ENCODE results near the gene WDR86.

Gene WDR86

GRCh38 chr7:151425670-151426440 is 16.0 kb upstream of the WDR86 start:
- FAIRE-seq (no peak), DNase-seq (ENCODE audit: insufficient read length) (no peak)
- TF ChIP-seq POLR2A (IDR thresholded peaks at IDR 0.05; ENCODE audit: low read depth, low read length), result no peak
- TF ChIP-seq POLR2AphosphoS5 (IDR thresholded peaks at IDR 0.05; ENCODE audit: low read depth, low read length), result no peak
- TF ChIP-seq TAF1 (IDR thresholded peaks at IDR 0.05; ENCODE audit: borderline replicate concordance, low read depth, low read length), result no peak

GRCh38 chr7:151424799-151425198 is 15.0 kb upstream of the WDR86 start:
- no peak for TF ChIP-seq POLR2AphosphoS5 (IDR thresholded peaks at IDR 0.05; ENCODE audit: low read depth, low read length)
- no peak for TF ChIP-seq POLR2A (IDR thresholded peaks at IDR 0.05; ENCODE audit: low read depth, low read length)
- TF ChIP-seq TAF1 (IDR thresholded peaks at IDR 0.05; ENCODE audit: borderline replicate concordance, low read depth, low read length), result no peak
- FAIRE-seq (no peak), DNase-seq (ENCODE audit: insufficient read length) (no peak)

DNA sequence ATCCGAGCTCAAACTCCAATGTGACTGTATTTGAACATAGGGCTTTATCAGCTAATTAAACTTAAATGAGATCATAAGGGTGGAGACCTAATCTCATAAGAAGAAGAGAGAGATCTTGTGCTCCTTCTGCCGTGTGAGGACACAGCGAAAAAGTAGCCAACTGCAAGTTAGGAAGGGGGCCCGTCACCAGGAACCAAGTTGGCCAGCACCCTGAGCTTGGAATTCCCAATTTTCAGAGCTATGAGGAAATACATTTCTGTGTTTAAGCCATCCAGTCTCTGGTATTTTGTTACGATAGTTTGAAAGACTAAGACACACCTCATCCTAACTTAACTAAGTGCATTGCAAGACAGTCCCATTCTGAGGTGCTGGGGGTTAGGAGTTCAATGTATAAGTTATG is 14.1 kb upstream of the WDR86 start:
- DNase-seq (ENCODE audit: insufficient read length) (no peak), FAIRE-seq (no peak)
- no peak for TF ChIP-seq TAF1 (IDR thresholded peaks at IDR 0.05; ENCODE audit: borderline replicate concordance, low read depth, low read length)
- no peak for TF ChIP-seq POLR2AphosphoS5 (IDR thresholded peaks at IDR 0.05; ENCODE audit: low read depth, low read length)
- no peak for TF ChIP-seq POLR2A (IDR thresholded peaks at IDR 0.05; ENCODE audit: low read depth, low read length)

DNA sequence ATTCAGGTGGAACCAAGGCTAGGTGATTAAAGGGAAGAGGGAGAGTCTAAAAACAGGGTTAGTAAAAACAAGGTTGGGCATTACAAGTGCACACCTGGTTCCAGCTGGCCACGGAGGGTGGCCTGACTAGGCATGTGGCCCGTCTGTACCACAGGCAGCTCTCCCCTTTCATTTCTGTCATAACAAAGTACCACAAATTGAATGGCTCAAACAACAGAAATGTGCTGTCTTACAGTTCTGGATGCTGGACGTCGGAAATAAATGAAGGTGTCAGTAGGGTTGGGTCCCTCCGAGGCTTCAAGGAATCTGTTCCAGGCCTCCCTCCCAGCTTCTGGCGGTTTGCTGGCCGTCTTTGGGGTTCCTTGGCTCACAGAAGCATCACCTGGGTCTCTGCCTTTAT is 13.4 kb upstream of the WDR86 start:
- no peak for DNase-seq (ENCODE audit: insufficient read length)
- FAIRE-seq, result no peak
- TF ChIP-seq TAF1 (IDR thresholded peaks at IDR 0.05; ENCODE audit: borderline replicate concordance, low read depth, low read length) (no peak), POLR2A (IDR thresholded peaks at IDR 0.05; ENCODE audit: low read depth, low read length) (no peak), POLR2AphosphoS5 (IDR thresholded peaks at IDR 0.05; ENCODE audit: low read depth, low read length) (no peak)

- TF ChIP-seq TAF1 (IDR thresholded peaks at IDR 0.05; ENCODE audit: borderline replicate concordance, low read depth, low read length) (no peak), POLR2AphosphoS5 (IDR thresholded peaks at IDR 0.05; ENCODE audit: low read depth, low read length) (no peak), POLR2A (IDR thresholded peaks at IDR 0.05; ENCODE audit: low read depth, low read length) (no peak)
- DNase-seq (ENCODE audit: insufficient read length) (no peak), FAIRE-seq (no peak)
Measured at GRCh38 chr7:151422212-151422611, 12.4 kb upstream of the WDR86 start.

DNA sequence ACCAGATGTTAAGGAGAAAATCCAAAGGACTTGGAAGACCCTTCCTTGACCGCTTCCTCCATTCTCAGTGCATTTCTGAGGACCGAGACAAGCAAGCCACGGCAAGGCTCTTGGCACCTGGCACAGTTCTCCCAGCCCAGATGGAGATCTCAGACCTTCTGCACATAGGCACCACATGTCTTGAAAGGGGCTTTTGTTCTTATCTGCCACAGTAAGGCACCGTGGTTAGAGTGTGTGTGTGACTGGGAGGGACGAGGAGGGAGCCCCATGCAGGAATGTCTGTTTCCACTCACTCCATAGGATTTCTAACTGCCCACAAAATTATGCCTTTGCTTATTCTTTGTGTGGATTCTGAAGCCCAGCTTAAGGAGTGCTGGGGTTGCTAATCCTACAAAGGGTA is 10.3 kb upstream of the WDR86 start:
- FAIRE-seq, result no peak
- TF ChIP-seq TAF1 (IDR thresholded peaks at IDR 0.05; ENCODE audit: borderline replicate concordance, low read depth, low read length), result no peak
- no peak for TF ChIP-seq POLR2AphosphoS5 (IDR thresholded peaks at IDR 0.05; ENCODE audit: low read depth, low read length)
- no peak for TF ChIP-seq POLR2A (IDR thresholded peaks at IDR 0.05; ENCODE audit: low read depth, low read length)
- no peak for DNase-seq (ENCODE audit: insufficient read length)

- no peak for FAIRE-seq
- TF ChIP-seq POLR2A (IDR thresholded peaks at IDR 0.05; ENCODE audit: low read depth, low read length) (no peak), POLR2AphosphoS5 (IDR thresholded peaks at IDR 0.05; ENCODE audit: low read depth, low read length) (no peak)
- no peak for DNase-seq (ENCODE audit: insufficient read length)
Measured at GRCh38 chr7:151416941-151417315, 7.1 kb upstream of the WDR86 start.

- no peak for FAIRE-seq
- no peak for DNase-seq (ENCODE audit: insufficient read length)
- no peak for TF ChIP-seq TAF1 (IDR thresholded peaks at IDR 0.05; ENCODE audit: borderline replicate concordance, low read depth, low read length)
- TF ChIP-seq POLR2A (IDR thresholded peaks at IDR 0.05; ENCODE audit: low read depth, low read length), result no peak
- no peak for TF ChIP-seq POLR2AphosphoS5 (IDR thresholded peaks at IDR 0.05; ENCODE audit: low read depth, low read length)
Measured at GRCh38 chr7:151416112-151416940, 6.5 kb upstream of the WDR86 start.

- DNase-seq (ENCODE audit: insufficient read length) (no peak), FAIRE-seq (no peak)
- TF ChIP-seq POLR2A (IDR thresholded peaks at IDR 0.05; ENCODE audit: low read depth, low read length) (no peak), TAF1 (IDR thresholded peaks at IDR 0.05; ENCODE audit: borderline replicate concordance, low read depth, low read length) (no peak), POLR2AphosphoS5 (IDR thresholded peaks at IDR 0.05; ENCODE audit: low read depth, low read length) (no peak)
Measured at GRCh38 chr7:151415375-151416105, 5.7 kb upstream of the WDR86 start.

DNA sequence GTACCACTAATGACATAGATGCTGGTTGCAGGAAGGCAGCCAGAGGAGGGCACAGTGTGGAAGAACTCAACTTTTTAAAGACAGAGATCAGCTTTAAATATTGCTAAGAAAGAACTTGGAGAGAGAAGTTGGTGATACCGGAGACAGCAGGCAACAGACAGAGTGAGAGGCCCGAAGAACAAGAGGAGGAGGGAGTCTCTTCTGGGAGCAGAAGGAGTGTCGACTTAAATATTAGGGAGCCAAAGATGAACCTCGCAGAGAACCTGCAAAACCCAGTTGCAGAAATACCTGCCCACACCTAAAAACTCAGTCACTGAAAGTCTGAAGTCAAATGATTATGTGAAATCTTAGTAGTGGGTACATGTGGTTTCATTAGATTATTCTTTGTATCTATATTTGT is 3.4 kb upstream of the WDR86 start:
- no peak for TF ChIP-seq TAF1 (IDR thresholded peaks at IDR 0.05; ENCODE audit: borderline replicate concordance, low read depth, low read length)
- no peak for TF ChIP-seq POLR2A (IDR thresholded peaks at IDR 0.05; ENCODE audit: low read depth, low read length)
- TF ChIP-seq POLR2AphosphoS5 (IDR thresholded peaks at IDR 0.05; ENCODE audit: low read depth, low read length), result no peak
- DNase-seq (ENCODE audit: insufficient read length), result no peak
- FAIRE-seq, result no peak

GRCh38 chr7:151412318-151412717 is 2.5 kb upstream of the WDR86 start:
- DNase-seq (ENCODE audit: insufficient read length) (no peak), FAIRE-seq (no peak)
- TF ChIP-seq POLR2A (IDR thresholded peaks at IDR 0.05; ENCODE audit: low read depth, low read length) (no peak), TAF1 (IDR thresholded peaks at IDR 0.05; ENCODE audit: borderline replicate concordance, low read depth, low read length) (no peak), POLR2AphosphoS5 (IDR thresholded peaks at IDR 0.05; ENCODE audit: low read depth, low read length) (no peak)
